ENCODE measurements around the gene TMEM132A. TPM values are rescaled to one million over a fixed set of nuclear protein-coding genes. Genes with fewer than 3 reads are reported as not detected.

Gene TMEM132A
- total RNA-seq, 6 experiments from 2014 or later, result 0.76 to 4.2 (median 1.7) TPM

DNA sequence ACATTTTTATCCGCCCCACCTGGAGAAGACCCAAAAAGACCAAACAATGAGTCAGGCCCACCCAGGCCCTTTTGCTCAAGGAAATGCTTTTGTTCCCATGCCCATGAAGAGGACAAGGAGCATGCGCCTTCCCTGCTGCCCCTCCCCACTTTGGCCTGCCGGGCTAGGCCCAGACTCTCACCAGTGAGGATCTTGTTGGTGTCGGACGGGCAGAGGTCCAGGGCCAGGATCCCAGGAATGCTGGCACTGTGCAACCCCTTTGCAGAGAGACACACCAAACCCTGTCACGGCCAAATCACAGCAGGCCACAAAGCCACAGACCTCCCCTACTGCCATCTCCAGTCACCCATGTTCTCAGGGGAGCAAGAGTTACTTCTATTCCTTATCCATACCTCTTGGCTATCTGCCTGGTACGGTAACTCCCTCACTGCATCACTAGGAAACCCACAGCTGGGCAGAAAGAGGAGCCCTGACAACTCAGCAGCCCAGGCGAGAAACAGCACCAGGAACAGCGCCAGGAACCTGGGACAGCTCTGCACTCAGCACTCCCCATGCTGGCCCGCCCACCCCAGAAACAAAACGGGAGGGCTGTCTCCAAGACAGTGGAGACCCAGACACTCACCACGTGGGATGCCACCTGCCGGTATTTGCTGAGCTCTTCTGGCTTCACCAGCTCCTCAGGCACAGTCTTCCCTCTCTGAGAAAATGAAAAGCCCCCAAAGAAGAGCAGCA, 23.4 kb upstream of the TMEM132A start:
- ATAC-seq, result peak in 1 of 4 donors; percentile 8
- no peak for DNase-seq
- H3K27me3 ChIP-seq, result no peaks in the 10 kb centered on the region
- TF ChIP-seq, protein P1, sequence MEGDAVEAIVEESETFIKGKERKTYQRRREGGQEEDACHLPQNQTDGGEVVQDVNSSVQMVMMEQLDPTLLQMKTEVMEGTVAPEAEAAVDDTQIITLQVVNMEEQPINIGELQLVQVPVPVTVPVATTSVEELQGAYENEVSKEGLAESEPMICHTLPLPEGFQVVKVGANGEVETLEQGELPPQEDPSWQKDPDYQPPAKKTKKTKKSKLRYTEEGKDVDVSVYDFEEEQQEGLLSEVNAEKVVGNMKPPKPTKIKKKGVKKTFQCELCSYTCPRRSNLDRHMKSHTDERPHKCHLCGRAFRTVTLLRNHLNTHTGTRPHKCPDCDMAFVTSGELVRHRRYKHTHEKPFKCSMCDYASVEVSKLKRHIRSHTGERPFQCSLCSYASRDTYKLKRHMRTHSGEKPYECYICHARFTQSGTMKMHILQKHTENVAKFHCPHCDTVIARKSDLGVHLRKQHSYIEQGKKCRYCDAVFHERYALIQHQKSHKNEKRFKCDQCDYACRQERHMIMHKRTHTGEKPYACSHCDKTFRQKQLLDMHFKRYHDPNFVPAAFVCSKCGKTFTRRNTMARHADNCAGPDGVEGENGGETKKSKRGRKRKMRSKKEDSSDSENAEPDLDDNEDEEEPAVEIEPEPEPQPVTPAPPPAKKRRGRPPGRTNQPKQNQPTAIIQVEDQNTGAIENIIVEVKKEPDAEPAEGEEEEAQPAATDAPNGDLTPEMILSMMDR (IDR thresholded peaks at IDR 0.05), result no peak
- TF ChIP-seq POLR2A (IDR thresholded peaks at IDR 0.05), result no peak
- intact Hi-C loops (cut with DNase I), result loop anchor here in 1 of 2 donors (5.0 kb wide), 1 partner anchor 54 kb away; no protein-coding TSS in a partner anchor
- H3K4me1 ChIP-seq, result peaks cover 0 to 18% (median 8%) of the 10 kb centered on the region in 4 donors
- no peak overlapping the region for H3K27ac ChIP-seq
- no CpG with 5 or more reads among the region's 13 CpGs for WGBS (ENCODE audit: insufficient coverage, low coverage, low lambda C conversion rate, missing lambda C conversion rate)
- peaks cover 9 to 78% (median 41%) of the 10 kb centered on the region in 4 donors for H3K36me3 ChIP-seq
- H3K4me3 ChIP-seq, result no peak overlapping the region
- no peaks in the 10 kb centered on the region for H3K9me3 ChIP-seq

DNA sequence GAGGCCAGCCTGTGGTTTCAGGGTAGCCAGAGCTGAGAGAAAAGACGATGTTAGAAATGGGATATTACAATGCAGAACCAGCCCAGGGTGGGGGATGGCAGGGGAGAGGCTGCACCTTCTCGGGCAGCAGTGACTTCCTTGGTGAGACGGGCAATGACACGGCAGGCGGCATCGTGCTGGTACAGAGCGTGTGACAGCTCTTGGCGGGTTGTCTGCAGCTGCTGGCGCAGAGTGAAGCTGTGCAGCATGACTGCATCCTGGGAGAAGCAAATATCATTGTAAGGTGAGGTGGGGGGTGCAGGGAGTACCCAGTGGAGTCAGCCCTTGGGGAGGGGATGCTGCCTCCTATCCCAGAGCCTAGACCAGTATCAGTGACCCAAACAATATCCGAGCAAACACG, 21.6 kb upstream of the TMEM132A start:
- intact Hi-C loops (cut with DNase I), result loop anchor here in 1 of 2 donors (5.0 kb wide), 1 partner anchor 55 kb away; no protein-coding TSS in a partner anchor
- peaks cover 5 to 60% (median 28%) of the 10 kb centered on the region in 4 donors for H3K36me3 ChIP-seq
- no peak overlapping the region for H3K4me3 ChIP-seq
- H3K4me1 ChIP-seq, result peaks cover 0 to 18% (median 9%) of the 10 kb centered on the region in 4 donors
- TF ChIP-seq, protein P1 (IDR thresholded peaks at IDR 0.05), result no peak
- no peak for TF ChIP-seq POLR2A (IDR thresholded peaks at IDR 0.05)
- H3K27ac ChIP-seq, result no peak overlapping the region
- ATAC-seq (no peak), DNase-seq (no peak)
- no peaks in the 10 kb centered on the region for H3K9me3 ChIP-seq
- WGBS (ENCODE audit: insufficient coverage, low coverage, low lambda C conversion rate, missing lambda C conversion rate), result 87% methylated on average over 8 of the region's 11 CpGs
- no peaks in the 10 kb centered on the region for H3K27me3 ChIP-seq

DNA sequence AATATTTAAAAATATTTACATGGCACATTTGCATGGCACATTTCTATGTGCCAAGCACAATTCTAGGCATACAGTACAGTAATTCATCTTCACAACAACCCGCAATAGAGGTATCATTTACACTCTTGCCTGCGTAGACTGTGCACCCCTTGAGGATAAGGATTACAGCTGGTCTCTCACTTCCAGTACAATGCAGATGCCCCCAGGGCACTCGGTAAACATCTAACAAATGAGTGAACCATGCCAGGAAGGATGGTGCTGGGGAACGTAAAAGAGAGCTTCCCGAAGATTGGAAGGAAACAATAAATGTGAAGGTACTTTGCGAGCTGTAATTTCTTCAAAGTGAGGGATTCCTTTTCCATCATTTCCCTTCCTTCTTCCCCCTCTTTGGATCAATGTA, 19.2 kb upstream of the TMEM132A start:
- Histone ChIP-seq H3K4me3 (peak overlapping the region; percentile 75 to 100 (median 99)), H3K27me3 (no peaks in the 10 kb centered on the region), H3K36me3 (peaks cover 0 to 37% (median 12%) of the 10 kb centered on the region in 4 donors), H3K9me3 (no peaks in the 10 kb centered on the region), H3K27ac (peak overlapping the region in 1 of 3 donors; percentile 91), H3K4me1 (peaks cover 0 to 16% (median 7%) of the 10 kb centered on the region in 4 donors)
- intact Hi-C loops (cut with DNase I), result no loop called here
- 59% methylated on average over 6 of the region's 6 CpGs for WGBS (ENCODE audit: insufficient coverage, low coverage, low lambda C conversion rate, missing lambda C conversion rate)
- no peak for TF ChIP-seq POLR2A (IDR thresholded peaks at IDR 0.05)
- TF ChIP-seq, protein P1 (IDR thresholded peaks at IDR 0.05), result no peak
- DNase-seq (no peak), ATAC-seq (no peak)

DNA sequence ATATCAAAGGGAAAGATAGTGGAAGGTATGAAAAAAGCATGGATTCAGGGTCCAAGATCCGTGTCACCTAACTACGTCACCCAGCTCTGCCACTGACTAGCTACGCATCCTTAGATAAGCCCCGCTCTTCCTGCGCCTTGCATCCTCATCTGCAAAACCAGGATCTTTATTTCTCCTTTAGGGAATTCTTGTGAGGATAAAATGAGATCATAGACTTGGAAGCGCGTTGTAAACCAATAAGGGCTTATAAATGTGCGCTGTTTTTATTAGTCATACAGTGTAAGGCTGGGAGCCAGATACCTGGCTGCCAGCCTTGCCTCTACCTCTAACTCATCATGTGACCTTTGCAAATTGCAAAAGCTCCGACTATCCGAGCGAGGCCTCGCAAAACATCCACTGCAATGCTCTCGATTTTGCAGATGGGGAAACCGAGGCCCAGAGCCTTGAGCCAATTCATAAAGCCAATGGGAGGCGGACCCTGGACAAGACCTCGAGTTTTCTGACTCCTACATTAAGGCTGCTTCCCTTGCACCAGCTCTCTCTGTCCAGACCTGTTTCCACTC, 18.6 kb upstream of the TMEM132A start:
- Histone ChIP-seq H3K27ac (peak overlapping the region; percentile 78 to 91 (median 88)), H3K4me3 (peak overlapping the region; percentile 75 to 100 (median 99)), H3K4me1 (peaks cover 0 to 16% (median 7%) of the 10 kb centered on the region in 4 donors), H3K36me3 (peaks cover 0 to 32% (median 10%) of the 10 kb centered on the region in 4 donors), H3K27me3 (no peaks in the 10 kb centered on the region), H3K9me3 (no peaks in the 10 kb centered on the region)
- WGBS (ENCODE audit: insufficient coverage, low coverage, low lambda C conversion rate, missing lambda C conversion rate), result 3% methylated on average over 14 of the region's 16 CpGs
- DNase-seq, result no peak
- intact Hi-C loops (cut with DNase I), result no loop called here
- peak; percentile 39 to 56 (median 45) for ATAC-seq
- TF ChIP-seq, protein P1 (IDR thresholded peaks at IDR 0.05), result no peak
- TF ChIP-seq POLR2A (IDR thresholded peaks at IDR 0.05), result no peak
